AG10803 (cell line): Measurements from ENCODE around the gene MRPS27.

Experiments used
- DNase-seq: peaks from one replicate; pipeline ENCODE4 v3.0.0; 2010; ENCODE audit warnings: low read depth
- H3K4me3 ChIP-seq: 2 replicates; pipeline ENCODE4 v1.5.1; 2011; ENCODE audit warnings: mild to moderate bottlenecking, low read length, control low read depth
- CTCF ChIP-seq: conservative IDR thresholded peaks from 2 replicates; pipeline ENCODE4 v1.5.1; 2011; ENCODE audit warnings: mild to moderate bottlenecking, low read length, control low read depth, inconsistent platforms

MRPS27 gene

GRCh38 chr5:72185496-72186329 lies 134.3 kb downstream of the MRPS27 start:
- peak; percentile 8; the same call in 1 of the 2 replicates for TF ChIP-seq CTCF
- peak; percentile 83 for DNase-seq
- H3K4me3 ChIP-seq: no peak overlapping the region

- no peak for DNase-seq
- H3K4me3 ChIP-seq: no peak overlapping the region
- TF ChIP-seq CTCF: no peak
Measured at GRCh38 chr5:72184408-72184807, 135.6 kb downstream of the MRPS27 start.

- no peak for DNase-seq
- H3K4me3 ChIP-seq: no peak overlapping the region
- TF ChIP-seq CTCF: no peak
Measured at GRCh38 chr5:72183101-72183520, 136.9 kb downstream of the MRPS27 start.

- no peak for DNase-seq
- no peak for TF ChIP-seq CTCF
- H3K4me3 ChIP-seq: no peak overlapping the region
Measured at GRCh38 chr5:72182686-72183085, 137.4 kb downstream of the MRPS27 start.

- DNase-seq: no peak
- TF ChIP-seq CTCF: no peak
- H3K4me3 ChIP-seq: peak overlapping the region; percentile 29
Measured at GRCh38 chr5:72180925-72181324, 139.1 kb downstream of the MRPS27 start.

GRCh38 chr5:72179816-72180440 lies 140.1 kb downstream of the MRPS27 start:
- TF ChIP-seq CTCF: no peak
- DNase-seq: peak; percentile 31
- peak overlapping the region; percentile 54 for H3K4me3 ChIP-seq
